ENCODE data around the gene TBC1D22A. TPM values are rescaled to one million over a fixed set of nuclear protein-coding genes. Genes with fewer than 3 reads are reported as not detected.

Gene TBC1D22A
- total RNA-seq, 1 donor from 2014 or later: 10.6 TPM

- Histone ChIP-seq H4K20me1 (ENCODE audit: low read depth) (peaks cover 44% of the 10 kb centered on the region), H2AFZ (replicated peaks) (peak within 1 kb of the TSS; percentile 88), H3K4me2 (peak within 1 kb of the TSS; percentile 91), H3K9ac (no peak within 1 kb of the TSS), H3K27me3 (no peaks in the 10 kb centered on the region), H3F3A (ENCODE audit: low read depth) (peaks cover 25% of the 10 kb centered on the region), H3K4me1 (peaks cover 18% of the 10 kb centered on the region), H3K36me3 (no peaks in the 10 kb centered on the region), H3K4me3 (peak within 1 kb of the TSS; percentile 94), H3K27ac (no peak within 1 kb of the TSS), H3K9me3 (ENCODE audit: low read depth) (no peaks in the 10 kb centered on the region), H3K79me2 (ENCODE audit: low read depth) (peaks cover 45% of the 10 kb centered on the region)
- Mint-ChIP-seq H3K9me3 (no peaks in the 10 kb centered on the region), H3K4me1 (peaks cover 32% of the 10 kb centered on the region), H3K27ac (peak within 1 kb of the TSS; percentile 83), H3K27me3 (ENCODE audit: insufficient read depth, low read depth) (peaks cover 5% of the 10 kb centered on the region), H3K4me3 (peak within 1 kb of the TSS; percentile 97), H3K36me3 (peaks cover 4% of the 10 kb centered on the region)
- DNase-seq (ENCODE audit: low spot score): peak; percentile 79
- TF ChIP-seq EZH2phosphoT487 (IDR thresholded peaks at IDR 0.05) (no peak), CTCF (IDR thresholded peaks at IDR 0.05) (no peak), EZH2 (IDR thresholded peaks at IDR 0.05) (no peak)
Observed at GRCh38 chr22:46737976-46738646, 24.3 kb upstream of the TBC1D22A start, which contains the start of gene CERK. TSS of gene CERK (minus strand) at chr22:46738252. CDS start at chr22:46738148, 104 bp downstream.

GRCh38 chr22:46738647-46739093, 23.8 kb upstream of the TBC1D22A start:
- H3K36me3 Mint-ChIP-seq: peaks cover 4% of the 10 kb centered on the region
- no peak for TF ChIP-seq EZH2 (IDR thresholded peaks at IDR 0.05)
- no peak for TF ChIP-seq CTCF (IDR thresholded peaks at IDR 0.05)
- no peak for TF ChIP-seq EZH2phosphoT487 (IDR thresholded peaks at IDR 0.05)
- Histone ChIP-seq H3K4me3 (peak overlapping the region; percentile 94), H3K79me2 (ENCODE audit: low read depth) (peaks cover 39% of the 10 kb centered on the region), H3K9me3 (ENCODE audit: low read depth) (no peaks in the 10 kb centered on the region), H3K4me1 (peaks cover 18% of the 10 kb centered on the region), H3F3A (ENCODE audit: low read depth) (peaks cover 25% of the 10 kb centered on the region), H3K27ac (no peak overlapping the region), H3K27me3 (no peaks in the 10 kb centered on the region), H3K36me3 (no peaks in the 10 kb centered on the region), H4K20me1 (ENCODE audit: low read depth) (peaks cover 38% of the 10 kb centered on the region), H2AFZ (replicated peaks) (peak overlapping the region; percentile 88), H3K9ac (no peak overlapping the region), H3K4me2 (peak overlapping the region; percentile 82)
- no peak overlapping the region for H3K27ac Mint-ChIP-seq
- peaks cover 5% of the 10 kb centered on the region for H3K27me3 Mint-ChIP-seq (ENCODE audit: insufficient read depth, low read depth)
- DNase-seq (ENCODE audit: low spot score): peak; percentile 51
- H3K9me3 Mint-ChIP-seq: no peaks in the 10 kb centered on the region
- peaks cover 32% of the 10 kb centered on the region for H3K4me1 Mint-ChIP-seq
- H3K4me3 Mint-ChIP-seq: peak overlapping the region; percentile 87

- peak overlapping the region; percentile 82 for H3K4me2 ChIP-seq
- H3K27ac Mint-ChIP-seq: no peak overlapping the region
- TF ChIP-seq EZH2phosphoT487 (IDR thresholded peaks at IDR 0.05) (no peak), EZH2 (IDR thresholded peaks at IDR 0.05) (no peak), CTCF (IDR thresholded peaks at IDR 0.05) (no peak)
- H3K4me1 Mint-ChIP-seq: peaks cover 32% of the 10 kb centered on the region
- peaks cover 25% of the 10 kb centered on the region for H3F3A ChIP-seq (ENCODE audit: low read depth)
- H3K4me3 ChIP-seq: peak overlapping the region; percentile 94
- H3K4me1 ChIP-seq: peaks cover 18% of the 10 kb centered on the region
- H3K9me3 Mint-ChIP-seq: no peaks in the 10 kb centered on the region
- no peaks in the 10 kb centered on the region for H3K36me3 ChIP-seq
- no peaks in the 10 kb centered on the region for H3K27me3 ChIP-seq
- peak overlapping the region; percentile 87 for H3K4me3 Mint-ChIP-seq
- no peak overlapping the region for H2AFZ ChIP-seq (replicated peaks)
- H3K79me2 ChIP-seq (ENCODE audit: low read depth): peaks cover 33% of the 10 kb centered on the region
- H3K9ac ChIP-seq: no peak overlapping the region
- H3K9me3 ChIP-seq (ENCODE audit: low read depth): no peaks in the 10 kb centered on the region
- no peak overlapping the region for H3K27ac ChIP-seq
- peaks cover 5% of the 10 kb centered on the region for H3K27me3 Mint-ChIP-seq (ENCODE audit: insufficient read depth, low read depth)
- H3K36me3 Mint-ChIP-seq: peaks cover 4% of the 10 kb centered on the region
- H4K20me1 ChIP-seq (ENCODE audit: low read depth): peaks cover 33% of the 10 kb centered on the region
- no peak for DNase-seq (ENCODE audit: low spot score)
Observed at GRCh38 chr22:46739094-46739870, 23.2 kb upstream of the TBC1D22A start.

Data from neural progenitor cell (in vitro differentiated cells).